ENCODE data around the gene SPOUT1.
"Not testable (repeated sequence)": the region's sequence is repeated elsewhere in the genome, so short reads cannot be mapped to it uniquely, and the experiment has no call there.

SPOUT1 gene

GRCh38 chr9:128829477-128830251, at the start of gene SPOUT1:
Gene SPOUT1, minus strand, starts transcription at chr9:128829794. Its CDS starts 14 bp downstream, at chr9:128829780.
- peak; percentile 98 for DNase-seq (ENCODE audit: low read depth, low spot score)

- no peak for DNase-seq (ENCODE audit: low read depth, low spot score)
Observed at GRCh38 chr9:128877852-128878251, 48.3 kb upstream of the SPOUT1 start.

GRCh38 chr9:128870941-128871265, 41.3 kb upstream of the SPOUT1 start:
- DNase-seq (ENCODE audit: low read depth, low spot score), result not testable (repeated sequence)

- no peak for DNase-seq (ENCODE audit: low read depth, low spot score)
Observed at GRCh38 chr9:128870128-128870940, 40.7 kb upstream of the SPOUT1 start.

GRCh38 chr9:128863647-128864046, 34.1 kb upstream of the SPOUT1 start:
- peak; percentile 94 for DNase-seq (ENCODE audit: low read depth, low spot score)

GRCh38 chr9:128862401-128862851, 32.8 kb upstream of the SPOUT1 start:
- no peak for DNase-seq (ENCODE audit: low read depth, low spot score)

- DNase-seq (ENCODE audit: low read depth, low spot score), result no peak
Observed at GRCh38 chr9:128861501-128861900, 31.9 kb upstream of the SPOUT1 start.

DNA sequence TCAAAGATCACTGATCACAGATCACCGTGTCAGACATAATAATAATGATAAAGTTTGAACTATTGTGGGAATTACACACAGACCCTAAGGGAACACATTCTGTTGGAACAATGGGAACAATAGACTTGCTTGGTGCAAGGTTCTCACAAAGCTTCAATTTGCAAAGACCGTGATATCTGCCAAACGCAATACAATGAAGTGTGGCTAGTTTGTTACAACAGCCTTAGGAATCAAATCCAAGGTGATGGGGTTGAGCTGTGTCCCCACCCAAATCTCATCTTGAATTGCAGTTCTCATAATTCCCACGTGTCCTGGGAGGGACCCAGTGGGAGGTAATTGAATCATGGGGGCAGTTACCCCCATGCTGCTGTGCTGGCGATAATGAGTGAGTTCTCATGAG, 31.3 kb upstream of the SPOUT1 start:
- DNase-seq (ENCODE audit: low read depth, low spot score), result no peak

DNA sequence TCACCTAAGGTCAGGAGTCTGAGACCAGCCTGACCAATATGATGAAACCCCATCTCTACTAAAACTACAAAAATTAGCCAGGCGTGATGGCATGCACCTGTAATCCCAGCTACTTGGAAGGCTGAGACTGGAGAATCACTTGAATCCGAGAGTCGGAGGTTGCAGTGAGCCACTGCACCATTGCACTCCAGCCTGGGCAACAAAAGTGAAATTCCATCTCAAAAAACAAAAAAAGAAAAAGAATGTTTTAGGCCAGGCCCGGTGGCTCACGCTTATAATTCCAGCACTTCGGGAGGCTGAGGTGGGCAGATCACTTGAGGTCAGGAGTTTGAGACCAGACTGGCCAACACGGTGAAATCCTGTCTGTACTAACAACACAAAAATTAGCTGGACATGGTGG, 28.9 kb upstream of the SPOUT1 start:
- not testable (repeated sequence) for DNase-seq (ENCODE audit: low read depth, low spot score)

- DNase-seq (ENCODE audit: low read depth, low spot score), result not testable (repeated sequence)
Observed at GRCh38 chr9:128854454-128854853, 24.9 kb upstream of the SPOUT1 start.

GRCh38 chr9:128852646-128853045, 23.1 kb upstream of the SPOUT1 start:
- DNase-seq (ENCODE audit: low read depth, low spot score), result not testable (repeated sequence)

- not testable (repeated sequence) for DNase-seq (ENCODE audit: low read depth, low spot score)
Observed at GRCh38 chr9:128851779-128852600, 22.4 kb upstream of the SPOUT1 start.

- not testable (repeated sequence) for DNase-seq (ENCODE audit: low read depth, low spot score)
Observed at GRCh38 chr9:128851024-128851423, 21.4 kb upstream of the SPOUT1 start.

- DNase-seq (ENCODE audit: low read depth, low spot score), result no peak
Observed at GRCh38 chr9:128847803-128848202, 18.2 kb upstream of the SPOUT1 start.

GRCh38 chr9:128846680-128847030, 17.1 kb upstream of the SPOUT1 start:
- no peak for DNase-seq (ENCODE audit: low read depth, low spot score)

- peak; percentile 89 for DNase-seq (ENCODE audit: low read depth, low spot score)
Observed at GRCh38 chr9:128845186-128845931, 15.8 kb upstream of the SPOUT1 start.

DNA sequence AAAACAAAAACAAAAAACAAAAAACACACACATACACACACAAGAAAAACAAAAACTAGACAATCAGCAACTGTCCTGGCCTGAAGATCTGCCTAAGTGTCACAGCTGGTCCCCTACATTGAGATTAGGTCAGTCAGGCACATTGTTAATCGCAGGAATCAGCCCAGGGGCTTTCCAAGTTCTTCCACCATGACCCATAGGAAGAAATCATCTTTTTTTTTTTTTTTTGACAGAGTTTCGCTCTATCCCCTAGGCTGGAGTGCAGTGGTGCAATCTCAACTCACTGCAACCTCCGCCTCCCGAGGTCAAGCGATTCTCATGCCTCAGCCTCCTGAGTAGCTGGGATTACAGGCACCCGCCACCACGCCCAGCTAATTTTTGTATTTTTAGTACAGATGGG, 13.6 kb upstream of the SPOUT1 start:
- DNase-seq (ENCODE audit: low read depth, low spot score), result not testable (repeated sequence)

- no peak for DNase-seq (ENCODE audit: low read depth, low spot score)
Observed at GRCh38 chr9:128841694-128842492, 12.3 kb upstream of the SPOUT1 start.

DNA sequence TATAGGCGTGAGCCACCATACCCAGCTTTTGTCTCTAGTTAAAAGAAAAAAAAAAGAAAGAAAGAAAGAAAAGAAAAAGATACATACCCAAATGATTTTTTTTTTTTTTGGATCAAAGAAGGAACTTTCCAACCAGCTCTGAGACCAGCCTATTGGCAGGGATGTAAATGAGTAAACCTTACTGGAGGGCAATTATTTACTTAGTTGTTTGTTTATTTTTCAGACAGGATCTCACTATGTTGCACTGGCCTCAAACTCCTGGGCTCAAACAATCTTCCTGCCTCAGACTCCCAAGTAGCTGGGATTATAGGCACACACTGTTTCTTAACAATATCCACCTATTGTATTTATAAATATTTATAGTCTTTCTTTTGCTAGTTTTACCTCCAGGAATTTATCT, 10.9 kb upstream of the SPOUT1 start:
- DNase-seq (ENCODE audit: low read depth, low spot score), result no peak

GRCh38 chr9:128838338-128838737, 8.7 kb upstream of the SPOUT1 start:
- DNase-seq (ENCODE audit: low read depth, low spot score), result peak; percentile 76
